ENCODE data around the gene GFI1B. TPM values are rescaled to one million over a fixed set of nuclear protein-coding genes. Genes with fewer than 3 reads are reported as not detected.

The GFI1B gene
- total and polyA plus RNA-seq, 2 of the 4 experiments (the other 2 are of a cell fraction) = 0.02 TPM; not detected in 1

DNA sequence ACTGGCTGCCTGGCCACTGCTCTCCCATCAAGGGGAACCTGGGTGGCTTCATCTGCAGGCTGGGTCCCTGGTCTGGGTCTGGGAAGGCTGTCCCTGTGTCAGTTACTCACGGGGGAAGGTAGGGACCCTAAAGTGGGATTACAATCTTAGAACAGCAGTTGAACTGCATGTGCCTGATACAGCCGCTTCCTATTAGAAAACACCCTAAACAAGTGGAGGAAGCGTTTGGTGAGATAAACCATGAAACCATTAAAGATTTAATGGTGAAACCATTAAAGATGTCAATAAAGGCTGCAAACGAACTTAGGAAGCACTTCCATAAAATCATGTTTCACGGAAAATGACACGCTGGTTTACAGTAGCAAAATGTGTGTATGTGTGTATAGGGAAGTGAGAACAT is 2.5 kb upstream of the GFI1B start:
- Histone ChIP-seq H2BK120ac (ENCODE audit: low read depth, low read length) (no peak overlapping the region), H3K9me1 (ENCODE audit: insufficient read depth, low read length) (no peaks in the 10 kb centered on the region), H3K56ac (ENCODE audit: extremely low read depth, insufficient read depth, low read length) (no peak overlapping the region), H3K4ac (ENCODE audit: low read depth, low read length) (no peak overlapping the region), H2AFZ (replicated peaks; ENCODE audit: low read length, poor library complexity) (no peak overlapping the region), H4K91ac (ENCODE audit: insufficient read depth, low read depth, low read length) (no peak overlapping the region), H4K8ac (ENCODE audit: low read depth in 2 of 2, low read length in 2 of 2) (no peak overlapping the region), H3K4me3 (ENCODE audit: insufficient read depth, low read depth, low read length) (no peak overlapping the region), H3K14ac (replicated peaks; ENCODE audit: low read depth, low read length) (no peak overlapping the region), H2BK15ac (ENCODE audit: low read depth, low read length) (no peak overlapping the region), H3K27ac (ENCODE audit: insufficient read depth, low read length) (no peak overlapping the region), H3K79me1 (ENCODE audit: low read depth in 1 of 2, low read length in 2 of 2) (no peaks in the 10 kb centered on the region), H4K5ac (ENCODE audit: low read depth, low read length) (no peak overlapping the region), H3K36me3 (ENCODE audit: control insufficient read depth, insufficient read depth, low read length) (no peaks in the 10 kb centered on the region), H3K23ac (ENCODE audit: low read depth, low read length) (no peak overlapping the region), H3K4me1 (ENCODE audit: control insufficient read depth, insufficient read depth, low read length) (no peaks in the 10 kb centered on the region), H3K9ac (ENCODE audit: low read depth, low read length) (no peak overlapping the region), H2AK5ac (ENCODE audit: low read depth, low read length) (no peak overlapping the region), H2AK9ac (replicated peaks; ENCODE audit: low read depth, low read length, poor library complexity) (no peak overlapping the region), H3K9me3 (ENCODE audit: control insufficient read depth, insufficient read depth, low read length) (no peaks in the 10 kb centered on the region), H2BK20ac (ENCODE audit: low read depth, low read length) (no peak overlapping the region), H3K27me3 (ENCODE audit: control insufficient read depth, insufficient read depth, low read length) (peaks cover 58% of the 10 kb centered on the region), H2BK5ac (ENCODE audit: low read depth, low read length, poor library complexity, severe bottlenecking) (no peak overlapping the region), H4K20me1 (ENCODE audit: insufficient read depth, low read length) (no peaks in the 10 kb centered on the region), H3K4me2 (ENCODE audit: low read depth, low read length) (no peak overlapping the region), H3K18ac (ENCODE audit: low read depth, low read length) (no peak overlapping the region)
- ChIA-PET POLR2A (ENCODE audit: unreplicated experiment) (no interaction called here), CTCF (no interaction called here)
- 41% methylated on average over 3 of the region's 6 CpGs; no CpG with 5 or more reads in 1 of the 2 experiments for WGBS, 2 experiments (ENCODE audit: extremely low coverage in 2 of 2, insufficient read length in 1 of 2)
- intact Hi-C loops (cut with micrococcal nuclease) (no loop called here), in situ Hi-C loops (cut with MboI; ENCODE audit: low sequenced_read_pairs) (no loop called here), dilution Hi-C loops (cut with HindIII; ENCODE audit: low sequenced_read_pairs, unreplicated experiment) (no loop called here)
- ATAC-seq (ENCODE audit: low read depth) = no peak
- DNase-seq = no peak
- TF ChIP-seq NFE2L2 (IDR thresholded peaks at IDR 0.05; ENCODE audit: low read depth, low read length) (no peak), FOS (IDR thresholded peaks at IDR 0.05; ENCODE audit: low read depth, low read length) (no peak)
- TF ChIP-seq, protein P1, sequence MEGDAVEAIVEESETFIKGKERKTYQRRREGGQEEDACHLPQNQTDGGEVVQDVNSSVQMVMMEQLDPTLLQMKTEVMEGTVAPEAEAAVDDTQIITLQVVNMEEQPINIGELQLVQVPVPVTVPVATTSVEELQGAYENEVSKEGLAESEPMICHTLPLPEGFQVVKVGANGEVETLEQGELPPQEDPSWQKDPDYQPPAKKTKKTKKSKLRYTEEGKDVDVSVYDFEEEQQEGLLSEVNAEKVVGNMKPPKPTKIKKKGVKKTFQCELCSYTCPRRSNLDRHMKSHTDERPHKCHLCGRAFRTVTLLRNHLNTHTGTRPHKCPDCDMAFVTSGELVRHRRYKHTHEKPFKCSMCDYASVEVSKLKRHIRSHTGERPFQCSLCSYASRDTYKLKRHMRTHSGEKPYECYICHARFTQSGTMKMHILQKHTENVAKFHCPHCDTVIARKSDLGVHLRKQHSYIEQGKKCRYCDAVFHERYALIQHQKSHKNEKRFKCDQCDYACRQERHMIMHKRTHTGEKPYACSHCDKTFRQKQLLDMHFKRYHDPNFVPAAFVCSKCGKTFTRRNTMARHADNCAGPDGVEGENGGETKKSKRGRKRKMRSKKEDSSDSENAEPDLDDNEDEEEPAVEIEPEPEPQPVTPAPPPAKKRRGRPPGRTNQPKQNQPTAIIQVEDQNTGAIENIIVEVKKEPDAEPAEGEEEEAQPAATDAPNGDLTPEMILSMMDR (conservative IDR thresholded peaks at IDR 0.05; ENCODE audit: low read depth, low read length) = no peak
- BruUV-seq (replicated peaks) = no TSS peak

Measured in IMR-90 (cell line).